ENCODE measurements around the gene FOXJ1.

Gene FOXJ1

DNA sequence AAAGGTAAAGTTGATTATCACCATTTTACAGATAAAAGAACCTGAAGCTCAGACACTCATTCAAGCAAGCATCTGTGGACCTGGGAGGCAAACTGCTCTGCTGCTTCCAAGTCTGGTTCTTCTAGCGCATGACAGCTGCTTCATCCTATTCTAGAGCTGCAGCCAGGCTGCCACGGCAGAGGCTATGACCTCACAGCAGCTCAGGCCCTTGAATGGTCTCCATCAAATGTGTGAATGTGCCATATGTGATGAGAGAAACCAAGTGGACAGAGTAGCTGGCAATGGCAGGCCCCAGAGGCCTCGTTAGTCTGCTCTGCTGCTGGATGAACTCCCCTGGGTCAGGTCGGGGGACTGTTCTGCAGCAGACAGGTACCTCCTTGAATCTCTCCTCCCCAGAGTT is 30.7 kb upstream of the FOXJ1 start:
- no peaks in the 10 kb centered on the region for H3F3A ChIP-seq (ENCODE audit: low read depth)
- TF ChIP-seq, protein P1, sequence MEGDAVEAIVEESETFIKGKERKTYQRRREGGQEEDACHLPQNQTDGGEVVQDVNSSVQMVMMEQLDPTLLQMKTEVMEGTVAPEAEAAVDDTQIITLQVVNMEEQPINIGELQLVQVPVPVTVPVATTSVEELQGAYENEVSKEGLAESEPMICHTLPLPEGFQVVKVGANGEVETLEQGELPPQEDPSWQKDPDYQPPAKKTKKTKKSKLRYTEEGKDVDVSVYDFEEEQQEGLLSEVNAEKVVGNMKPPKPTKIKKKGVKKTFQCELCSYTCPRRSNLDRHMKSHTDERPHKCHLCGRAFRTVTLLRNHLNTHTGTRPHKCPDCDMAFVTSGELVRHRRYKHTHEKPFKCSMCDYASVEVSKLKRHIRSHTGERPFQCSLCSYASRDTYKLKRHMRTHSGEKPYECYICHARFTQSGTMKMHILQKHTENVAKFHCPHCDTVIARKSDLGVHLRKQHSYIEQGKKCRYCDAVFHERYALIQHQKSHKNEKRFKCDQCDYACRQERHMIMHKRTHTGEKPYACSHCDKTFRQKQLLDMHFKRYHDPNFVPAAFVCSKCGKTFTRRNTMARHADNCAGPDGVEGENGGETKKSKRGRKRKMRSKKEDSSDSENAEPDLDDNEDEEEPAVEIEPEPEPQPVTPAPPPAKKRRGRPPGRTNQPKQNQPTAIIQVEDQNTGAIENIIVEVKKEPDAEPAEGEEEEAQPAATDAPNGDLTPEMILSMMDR (conservative IDR thresholded peaks at IDR 0.05; ENCODE audit: low read length), result no peak
- no peak for TF ChIP-seq EZH2phosphoT487 (IDR thresholded peaks at IDR 0.05; ENCODE audit: borderline replicate concordance)
- no peaks in the 10 kb centered on the region for H3K4me1 ChIP-seq (ENCODE audit: insufficient read depth, low read length, poor library complexity, severe bottlenecking)
- H4K20me1 ChIP-seq (ENCODE audit: insufficient read depth, low read length, poor library complexity, severe bottlenecking), result no peaks in the 10 kb centered on the region
- no peaks in the 10 kb centered on the region for H3K79me2 ChIP-seq (ENCODE audit: insufficient read depth, low read length)
- no peaks in the 10 kb centered on the region for H3K36me3 ChIP-seq (ENCODE audit: insufficient read depth, low read length)
- H3K4me3 ChIP-seq (ENCODE audit: low read length, poor library complexity, severe bottlenecking), result no peak overlapping the region
- no peaks in the 10 kb centered on the region for H3K9me2 ChIP-seq (replicated peaks; ENCODE audit: low read depth, low read length)
- peak overlapping the region; percentile 19; the same call in 1 of the 2 replicates for H2AFZ ChIP-seq (ENCODE audit: low read length)
- H3K9ac ChIP-seq (ENCODE audit: low read depth, low read length, poor library complexity, severe bottlenecking), result no peak overlapping the region
- no peaks in the 10 kb centered on the region for H3K9me3 ChIP-seq (ENCODE audit: insufficient read depth, low read depth, low read length)
- no peaks in the 10 kb centered on the region for H3K27me3 ChIP-seq (ENCODE audit: insufficient read depth, low read length, poor library complexity, severe bottlenecking)
- H3K4me2 ChIP-seq (ENCODE audit: low read depth, low read length, poor library complexity, severe bottlenecking), result no peak overlapping the region

DNA sequence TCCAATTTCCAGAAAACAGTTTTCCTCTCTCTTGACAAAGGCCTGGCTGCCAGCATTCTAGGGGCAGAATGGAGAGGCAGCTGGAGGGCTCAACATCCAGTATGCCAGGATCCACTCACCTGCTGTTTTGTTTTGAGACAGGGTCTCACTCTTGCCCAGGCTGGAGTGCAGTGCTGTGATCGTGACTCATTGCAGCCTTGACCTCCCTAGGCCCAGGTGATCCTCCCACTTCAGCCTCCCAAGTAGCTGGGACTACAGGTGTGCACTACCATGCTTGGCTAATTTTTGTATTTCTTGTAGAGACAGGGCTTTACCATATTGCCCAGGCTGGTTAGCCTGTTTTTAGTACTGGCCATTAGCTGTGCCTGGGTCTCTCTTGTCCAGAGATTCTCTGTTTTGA is 29.1 kb upstream of the FOXJ1 start:
- Histone ChIP-seq H3K27me3 (ENCODE audit: insufficient read depth, low read length, poor library complexity, severe bottlenecking) (no peaks in the 10 kb centered on the region), H3K4me2 (ENCODE audit: low read depth, low read length, poor library complexity, severe bottlenecking) (no peak overlapping the region), H3K9me2 (replicated peaks; ENCODE audit: low read depth, low read length) (no peaks in the 10 kb centered on the region), H3F3A (ENCODE audit: low read depth) (no peaks in the 10 kb centered on the region), H3K4me1 (ENCODE audit: insufficient read depth, low read length, poor library complexity, severe bottlenecking) (no peaks in the 10 kb centered on the region), H3K79me2 (ENCODE audit: insufficient read depth, low read length) (no peaks in the 10 kb centered on the region), H3K36me3 (ENCODE audit: insufficient read depth, low read length) (no peaks in the 10 kb centered on the region), H3K9ac (ENCODE audit: low read depth, low read length, poor library complexity, severe bottlenecking) (no peak overlapping the region), H3K4me3 (ENCODE audit: low read length, poor library complexity, severe bottlenecking) (no peak overlapping the region), H3K9me3 (ENCODE audit: insufficient read depth, low read depth, low read length) (no peaks in the 10 kb centered on the region), H2AFZ (ENCODE audit: low read length) (no peak overlapping the region), H4K20me1 (ENCODE audit: insufficient read depth, low read length, poor library complexity, severe bottlenecking) (no peaks in the 10 kb centered on the region)
- TF ChIP-seq, protein P1 (conservative IDR thresholded peaks at IDR 0.05; ENCODE audit: low read length), result no peak
- TF ChIP-seq EZH2phosphoT487 (IDR thresholded peaks at IDR 0.05; ENCODE audit: borderline replicate concordance), result no peak

DNA sequence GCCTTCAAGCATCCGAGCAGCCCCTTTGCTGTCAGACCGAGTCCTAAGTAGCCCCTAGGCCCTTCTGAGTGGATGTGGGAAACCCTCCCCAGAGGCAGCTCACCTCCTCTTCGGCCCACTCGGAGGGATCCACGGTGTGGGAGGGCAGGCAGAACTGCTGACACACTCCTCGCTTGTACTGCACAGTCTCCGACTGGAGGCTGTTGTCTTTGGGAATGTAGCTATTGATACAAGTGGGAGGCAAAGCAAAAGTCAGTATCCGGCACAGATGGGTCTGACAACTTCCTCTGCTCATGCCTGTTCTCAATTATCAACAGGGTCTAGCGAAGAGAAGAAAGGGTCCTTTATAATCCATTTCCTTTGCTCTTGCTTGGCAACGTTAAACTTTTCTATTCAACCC is 25.9 kb upstream of the FOXJ1 start:
- Histone ChIP-seq H3K9me3 (ENCODE audit: insufficient read depth, low read depth, low read length) (no peaks in the 10 kb centered on the region), H3K79me2 (ENCODE audit: insufficient read depth, low read length) (no peaks in the 10 kb centered on the region), H3K9ac (ENCODE audit: low read depth, low read length, poor library complexity, severe bottlenecking) (no peak overlapping the region), H3K4me2 (ENCODE audit: low read depth, low read length, poor library complexity, severe bottlenecking) (no peak overlapping the region), H4K20me1 (ENCODE audit: insufficient read depth, low read length, poor library complexity, severe bottlenecking) (no peaks in the 10 kb centered on the region), H3K4me3 (ENCODE audit: low read length, poor library complexity, severe bottlenecking) (no peak overlapping the region), H3K36me3 (ENCODE audit: insufficient read depth, low read length) (no peaks in the 10 kb centered on the region), H3K4me1 (ENCODE audit: insufficient read depth, low read length, poor library complexity, severe bottlenecking) (no peaks in the 10 kb centered on the region), H2AFZ (ENCODE audit: low read length) (no peak overlapping the region), H3K9me2 (replicated peaks; ENCODE audit: low read depth, low read length) (no peaks in the 10 kb centered on the region), H3K27me3 (ENCODE audit: insufficient read depth, low read length, poor library complexity, severe bottlenecking) (no peaks in the 10 kb centered on the region), H3F3A (ENCODE audit: low read depth) (no peaks in the 10 kb centered on the region)
- TF ChIP-seq, protein P1 (conservative IDR thresholded peaks at IDR 0.05; ENCODE audit: low read length), result no peak
- no peak for TF ChIP-seq EZH2phosphoT487 (IDR thresholded peaks at IDR 0.05; ENCODE audit: borderline replicate concordance)
